ENCODE measurements around the gene SNX2. TPM values are rescaled to one million over a fixed set of nuclear protein-coding genes. Genes with fewer than 3 reads are reported as not detected.
"Not testable (repeated sequence)": the region's sequence is repeated elsewhere in the genome, so short reads cannot be mapped to it uniquely, and the experiment has no call there.

SNX2 gene, protein sequence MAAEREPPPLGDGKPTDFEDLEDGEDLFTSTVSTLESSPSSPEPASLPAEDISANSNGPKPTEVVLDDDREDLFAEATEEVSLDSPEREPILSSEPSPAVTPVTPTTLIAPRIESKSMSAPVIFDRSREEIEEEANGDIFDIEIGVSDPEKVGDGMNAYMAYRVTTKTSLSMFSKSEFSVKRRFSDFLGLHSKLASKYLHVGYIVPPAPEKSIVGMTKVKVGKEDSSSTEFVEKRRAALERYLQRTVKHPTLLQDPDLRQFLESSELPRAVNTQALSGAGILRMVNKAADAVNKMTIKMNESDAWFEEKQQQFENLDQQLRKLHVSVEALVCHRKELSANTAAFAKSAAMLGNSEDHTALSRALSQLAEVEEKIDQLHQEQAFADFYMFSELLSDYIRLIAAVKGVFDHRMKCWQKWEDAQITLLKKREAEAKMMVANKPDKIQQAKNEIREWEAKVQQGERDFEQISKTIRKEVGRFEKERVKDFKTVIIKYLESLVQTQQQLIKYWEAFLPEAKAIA
- polyA plus RNA-seq (ENCODE audit: insufficient read length in 4 of 4) = 100 to 1,000 TPM in 3 of 4 donors, 10 to 100 TPM in 1; 92.1 to 172 (median 156) TPM

DNA sequence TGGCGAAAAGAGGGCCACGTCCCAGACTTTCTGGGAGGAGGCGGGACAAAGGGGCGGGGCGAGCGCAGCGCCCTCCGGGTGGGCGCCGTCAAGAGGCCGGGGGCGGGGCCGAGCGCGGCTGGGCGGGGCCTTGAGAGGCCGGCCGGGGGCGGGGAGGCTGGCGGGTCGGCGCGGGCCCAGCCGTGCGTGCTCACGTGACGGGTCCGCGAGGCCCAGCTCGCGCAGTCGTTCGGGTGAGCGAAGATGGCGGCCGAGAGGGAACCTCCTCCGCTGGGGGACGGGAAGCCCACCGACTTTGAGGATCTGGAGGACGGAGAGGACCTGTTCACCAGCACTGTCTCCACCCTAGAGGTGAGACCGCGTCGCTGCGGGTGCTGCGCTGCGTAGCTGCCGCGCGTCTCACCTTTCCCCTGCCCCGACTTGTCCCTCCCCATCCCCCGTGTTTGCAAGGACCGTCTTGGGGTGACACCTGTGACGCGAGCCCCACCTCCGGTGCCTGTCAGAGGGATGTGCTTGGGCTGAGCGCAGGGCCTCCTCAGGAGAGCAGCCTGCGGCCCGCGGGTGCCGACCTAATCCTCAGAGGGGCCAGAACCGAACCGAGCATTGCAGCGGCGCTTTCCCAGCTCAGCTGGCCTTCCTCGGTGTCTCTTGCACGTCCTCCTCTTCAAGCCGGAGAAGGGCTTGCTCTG lies at the start of gene SNX2:
SNX2 (plus strand) TSS at position 220 of the 689 bp plus-strand sequence; CDS start at position 244, 24 bp downstream.
- peak; percentile 66 to 86 (median 80) for DNase-seq (ENCODE audit: low read depth in 4 of 4, low spot score in 3 of 4)

DNA sequence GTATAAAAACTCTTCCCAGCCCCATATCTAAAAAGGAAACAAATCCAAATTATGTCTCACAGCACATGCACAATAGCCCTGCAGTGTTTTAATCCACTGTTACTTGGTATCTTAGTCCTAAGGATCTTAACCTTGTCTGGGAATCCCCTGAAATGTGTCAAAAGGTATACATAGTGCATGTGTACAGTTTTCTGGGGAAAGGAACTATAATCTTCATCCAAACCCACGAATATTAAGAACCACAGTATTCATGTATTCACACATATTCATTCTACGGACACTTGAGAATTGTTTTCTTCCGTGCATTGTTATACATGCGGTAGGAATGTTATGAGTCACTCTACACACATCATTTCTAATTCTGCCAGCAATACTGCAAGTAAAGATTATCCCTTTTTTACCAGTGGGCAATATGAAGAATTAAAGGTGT lies 47.8 kb upstream of the SNX2 start:
- DNase-seq (ENCODE audit: low read depth in 4 of 4, low spot score in 3 of 4) = no peak

DNA sequence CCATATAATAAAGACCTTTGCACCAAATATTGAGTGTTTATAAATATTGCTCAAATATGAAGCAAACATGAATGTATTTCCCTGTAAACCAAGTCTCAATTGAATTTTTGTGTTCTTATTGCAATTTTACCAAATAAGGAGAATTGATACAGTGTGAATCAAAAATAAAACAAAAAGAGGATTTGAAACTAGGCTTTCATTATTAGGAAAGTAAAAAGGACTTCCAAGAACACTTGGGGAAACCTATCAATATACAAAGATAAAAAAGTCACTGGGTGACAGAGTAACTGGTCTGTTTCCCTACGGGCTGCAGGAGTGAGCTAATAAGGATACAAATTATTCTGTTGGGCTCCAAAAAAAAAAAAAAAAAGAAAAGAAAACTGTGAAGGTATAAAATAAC lies 44.8 kb upstream of the SNX2 start:
- no peak for DNase-seq (ENCODE audit: low read depth in 4 of 4, low spot score in 3 of 4)

DNA sequence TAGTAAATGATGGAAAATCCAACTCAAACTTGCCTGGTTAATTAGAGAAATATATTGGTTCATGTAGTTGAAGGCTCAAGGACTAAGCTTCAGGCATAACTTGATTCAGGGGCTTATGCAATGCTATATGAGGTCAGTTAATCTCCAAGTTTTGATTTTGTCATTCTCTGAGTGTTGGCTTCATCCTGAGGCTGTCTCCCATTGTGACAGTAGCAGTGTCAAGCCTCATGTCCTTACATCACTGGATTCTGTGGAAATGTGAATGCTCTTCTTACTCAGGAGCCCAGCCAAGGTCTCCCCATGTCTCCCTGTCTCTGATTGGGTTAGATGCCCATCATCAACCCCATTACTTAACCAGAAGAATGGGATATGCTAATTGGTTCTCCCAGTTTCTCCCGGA lies 44.4 kb upstream of the SNX2 start:
- DNase-seq (ENCODE audit: low read depth in 4 of 4, low spot score in 3 of 4) = no peak

DNA sequence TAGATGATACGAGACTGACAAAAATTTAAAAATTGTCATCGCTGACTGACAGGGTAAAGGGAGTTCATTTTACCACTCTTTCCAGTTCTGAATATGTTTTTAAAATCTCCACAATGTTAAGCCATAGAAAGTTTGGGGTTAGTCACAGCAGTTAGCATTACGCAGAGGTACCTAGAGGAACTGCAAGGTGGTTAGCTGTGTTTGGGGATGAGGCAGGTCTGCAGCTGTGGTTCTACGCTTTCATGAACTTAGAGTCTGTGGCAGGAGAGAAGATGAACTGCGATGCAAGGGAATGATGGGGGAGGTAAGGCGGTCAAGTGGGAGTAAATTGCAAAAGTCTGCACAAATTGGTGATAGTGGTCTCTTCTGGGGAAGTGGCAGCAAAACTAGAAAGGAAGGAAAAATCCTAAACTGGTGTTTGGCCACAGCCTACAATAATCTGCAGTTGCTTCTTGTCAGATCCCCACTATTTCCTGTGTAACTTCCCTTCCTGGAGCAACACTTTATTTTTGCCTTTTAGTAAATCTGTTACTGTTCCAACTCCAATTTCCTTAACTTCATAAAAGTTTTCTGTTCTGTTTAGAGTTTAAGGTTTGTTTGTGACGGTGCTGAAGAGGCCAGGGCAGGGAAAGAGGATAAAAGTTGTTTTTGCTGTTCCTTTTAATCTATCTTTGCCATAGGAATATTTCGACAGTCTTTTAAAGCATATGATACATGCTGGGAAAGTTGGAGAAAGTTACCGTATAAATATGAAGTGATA lies 38.6 kb upstream of the SNX2 start:
- no peak for DNase-seq (ENCODE audit: low read depth in 4 of 4, low spot score in 3 of 4)

DNA sequence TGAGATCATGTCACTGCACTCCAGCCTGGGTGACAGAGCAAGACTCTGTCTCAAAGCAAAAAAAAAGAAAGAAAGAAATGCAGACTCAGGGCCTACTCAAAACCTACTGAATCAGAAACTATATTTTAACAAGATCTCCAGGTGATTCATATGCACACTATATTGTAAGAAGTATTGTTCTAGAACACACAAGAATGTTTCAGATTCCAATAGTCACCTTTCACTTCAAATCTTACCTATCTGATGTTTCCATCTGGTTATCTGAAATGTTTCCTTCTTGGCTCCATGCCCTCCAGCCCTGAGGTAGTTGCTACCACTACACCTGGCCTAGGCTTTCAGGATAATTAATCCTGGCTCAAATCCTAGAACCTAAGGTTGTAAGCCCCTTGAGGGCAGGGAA lies 36.8 kb upstream of the SNX2 start:
- no peak for DNase-seq (ENCODE audit: low read depth in 4 of 4, low spot score in 3 of 4)

DNA sequence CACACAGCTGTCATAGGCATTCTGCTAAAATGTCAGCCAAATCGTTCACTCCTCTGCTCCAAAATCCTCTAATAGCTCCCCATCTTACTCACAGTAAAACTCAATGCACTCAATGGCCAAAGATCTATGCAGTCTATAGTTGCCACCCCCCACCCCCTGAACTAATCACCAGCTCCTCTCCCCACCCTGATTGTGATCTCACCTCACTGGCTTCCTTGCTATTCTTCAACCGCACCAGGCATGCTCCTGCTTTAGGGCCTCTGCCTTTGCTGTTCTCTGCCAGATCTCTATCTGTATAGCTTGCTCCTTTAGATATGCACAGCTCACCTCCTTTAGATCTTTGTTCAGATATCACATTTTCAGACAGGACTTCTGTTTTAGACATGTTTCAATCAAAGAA lies 33.2 kb upstream of the SNX2 start:
- DNase-seq (ENCODE audit: low read depth in 4 of 4, low spot score in 3 of 4) = no peak

DNA sequence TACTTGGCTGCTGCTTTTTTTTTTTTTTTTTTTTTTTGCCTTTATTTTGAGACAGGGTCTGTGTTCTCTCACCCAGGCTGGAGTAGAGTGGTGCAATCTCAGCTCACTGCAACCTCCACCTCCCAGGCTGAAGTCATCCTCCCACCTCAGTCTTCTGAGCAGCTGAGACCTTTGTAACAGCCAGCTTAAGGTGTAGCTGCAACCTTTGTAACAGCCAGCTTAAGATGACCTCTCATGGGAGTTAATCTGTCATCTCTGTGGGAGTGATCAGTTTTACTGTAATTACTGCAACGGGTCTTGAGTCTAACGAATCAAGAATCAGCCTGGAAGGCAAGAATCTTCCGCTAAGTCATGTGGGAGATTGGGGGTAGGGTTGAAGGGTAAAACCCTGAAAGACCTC lies 31.6 kb upstream of the SNX2 start:
- no peak for DNase-seq (ENCODE audit: low read depth in 4 of 4, low spot score in 3 of 4)

DNA sequence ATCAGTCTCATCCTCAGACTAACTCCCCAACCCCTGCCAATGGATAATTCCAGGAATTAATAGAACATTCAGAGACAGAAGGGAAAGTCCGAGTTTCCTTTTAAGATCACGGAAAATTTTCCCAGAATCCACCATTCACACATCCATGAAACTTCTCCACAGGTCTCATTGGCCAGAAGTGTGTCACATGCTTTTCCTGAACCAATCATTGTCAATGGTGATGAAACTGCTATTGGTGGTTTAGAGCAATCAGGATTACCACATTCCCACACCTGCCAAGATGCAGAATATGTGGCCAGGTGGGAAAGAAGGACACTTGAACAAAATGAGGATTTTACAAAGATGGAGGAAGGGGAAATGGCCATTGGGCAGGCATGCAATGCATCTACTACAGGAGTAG lies 29.3 kb upstream of the SNX2 start:
- no peak for DNase-seq (ENCODE audit: low read depth in 4 of 4, low spot score in 3 of 4)

DNA sequence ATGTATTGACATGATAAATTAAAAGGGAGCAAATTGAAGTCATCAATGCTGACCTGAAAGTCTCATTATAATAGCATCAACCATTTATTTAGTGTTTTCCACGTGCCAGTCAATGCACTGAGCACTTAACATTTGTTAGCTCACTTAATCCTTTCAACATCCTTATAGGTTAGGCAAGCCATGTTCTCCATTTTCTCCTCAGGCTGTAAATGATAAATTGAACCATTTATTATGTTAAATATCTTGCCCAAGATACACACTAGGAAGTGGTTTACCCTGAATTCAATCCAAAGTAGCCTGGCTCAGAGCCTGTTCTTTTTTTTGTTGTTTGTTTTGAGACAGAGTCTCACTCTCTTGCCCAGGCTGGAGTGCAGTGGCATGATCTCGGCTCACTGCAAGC lies 25.0 kb upstream of the SNX2 start:
- DNase-seq (ENCODE audit: low read depth in 4 of 4, low spot score in 3 of 4) = no peak

DNA sequence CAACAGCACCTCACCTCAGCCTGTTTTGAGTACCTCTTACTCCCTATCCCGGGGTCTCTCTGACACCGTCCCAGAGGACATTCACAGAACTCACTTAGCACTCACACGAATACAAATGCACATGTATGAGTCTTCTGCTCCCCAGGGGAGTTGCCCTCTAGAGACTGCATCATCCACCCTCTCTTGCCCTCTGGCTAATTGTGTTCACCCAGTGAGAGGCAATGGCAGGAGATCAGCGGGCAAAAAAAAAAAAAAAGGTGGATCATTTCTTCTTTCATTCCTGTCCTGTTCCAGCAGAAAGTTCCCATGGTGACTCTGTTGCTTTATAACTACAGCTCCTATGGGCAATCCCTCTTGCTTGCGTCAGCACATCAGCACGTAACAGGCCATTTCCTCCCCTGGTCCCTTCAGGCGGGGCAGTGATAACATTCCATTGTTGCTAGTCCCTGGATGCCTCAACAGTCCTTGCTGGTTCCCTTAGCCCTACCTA lies 23.5 kb upstream of the SNX2 start:
- no peak for DNase-seq (ENCODE audit: low read depth in 4 of 4, low spot score in 3 of 4)

DNA sequence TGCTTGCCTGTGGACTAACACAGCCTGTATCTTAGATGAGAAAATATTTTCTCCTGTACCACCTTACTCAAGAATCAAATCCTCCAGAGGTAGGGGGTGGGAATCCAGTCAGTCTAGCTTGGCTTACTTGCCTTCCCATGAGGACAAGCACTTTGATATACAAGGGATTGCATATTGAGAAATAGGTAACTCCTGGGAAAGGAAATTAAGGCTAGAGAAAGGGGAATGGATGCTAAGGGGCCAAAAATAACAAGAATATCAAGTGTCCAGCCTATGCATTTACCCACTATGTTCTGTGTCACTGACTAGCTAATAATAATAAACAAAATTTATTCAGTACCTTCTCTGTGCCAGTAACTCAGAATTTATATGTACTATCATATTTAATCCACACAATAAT lies 21.4 kb upstream of the SNX2 start:
- DNase-seq (ENCODE audit: low read depth in 4 of 4, low spot score in 3 of 4) = no peak

DNA sequence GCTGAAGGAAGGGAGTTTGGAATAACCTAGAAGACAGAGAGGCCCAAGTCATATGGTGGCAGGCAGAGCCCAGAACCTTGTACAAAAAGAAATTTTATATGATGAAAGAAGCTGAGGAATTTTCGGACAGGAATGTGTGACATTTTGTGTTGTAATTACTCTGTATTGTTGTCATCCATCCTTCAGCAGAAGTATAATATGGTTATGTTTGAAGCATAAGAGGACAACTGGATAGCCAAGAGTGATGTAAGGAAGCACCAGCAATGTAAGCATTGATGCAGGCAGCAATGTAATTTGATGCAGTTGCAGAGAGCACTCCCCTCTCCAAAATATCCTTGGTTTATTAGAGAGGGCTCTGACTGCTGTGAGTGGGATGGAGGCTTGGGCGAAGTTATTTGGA lies 19.1 kb upstream of the SNX2 start:
- DNase-seq (ENCODE audit: low read depth in 4 of 4, low spot score in 3 of 4) = no peak

DNA sequence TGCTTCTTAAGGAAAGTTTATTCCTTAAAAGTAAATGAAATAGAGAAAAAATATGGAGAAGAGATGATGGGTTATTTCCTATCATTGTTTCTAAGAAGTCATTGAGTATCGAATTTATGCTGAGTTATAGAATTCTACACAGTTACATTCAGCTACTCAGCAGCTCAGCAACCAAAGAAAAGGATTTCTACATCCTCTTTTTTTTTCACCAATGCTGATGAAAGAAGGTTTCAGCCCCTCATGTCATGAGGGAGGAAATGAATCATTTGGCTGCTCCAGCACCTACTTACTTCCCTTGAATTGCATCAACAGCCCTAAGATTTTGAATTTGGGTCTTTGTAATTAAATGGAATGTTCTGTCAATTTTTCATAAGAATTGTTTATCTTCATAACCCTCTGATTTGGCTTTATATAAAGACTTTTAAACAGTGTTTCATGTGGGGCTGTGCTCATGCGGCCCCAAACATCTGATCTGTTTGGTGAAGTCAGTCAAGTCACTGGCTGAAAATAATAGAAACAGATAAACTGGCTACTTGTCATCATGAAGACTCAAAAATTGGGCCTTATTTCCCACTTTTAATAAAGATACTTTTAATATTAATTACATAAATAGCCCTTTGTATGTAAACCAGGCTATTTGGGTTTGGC lies 18.5 kb upstream of the SNX2 start:
- no peak for DNase-seq (ENCODE audit: low read depth in 4 of 4, low spot score in 3 of 4)

DNA sequence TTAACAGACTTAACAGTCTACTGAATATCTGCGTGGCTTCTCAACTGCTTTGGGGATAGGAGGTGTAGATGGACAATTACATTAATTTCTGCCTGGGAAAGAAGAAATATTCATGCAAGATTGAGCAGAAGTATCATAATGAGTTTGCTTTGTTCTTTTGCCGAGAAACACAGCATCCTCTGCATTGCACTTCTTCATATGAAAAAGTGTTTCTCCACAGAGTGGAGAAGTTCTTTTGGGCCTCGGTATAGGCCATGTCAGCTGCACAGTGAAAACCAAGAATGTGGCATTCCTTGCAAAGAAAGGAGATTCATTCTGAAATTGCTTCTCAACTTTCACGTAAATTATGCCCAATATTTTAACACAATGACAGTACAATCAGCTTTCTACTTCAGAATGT lies 17.6 kb upstream of the SNX2 start:
- no peak for DNase-seq (ENCODE audit: low read depth in 4 of 4, low spot score in 3 of 4)

DNA sequence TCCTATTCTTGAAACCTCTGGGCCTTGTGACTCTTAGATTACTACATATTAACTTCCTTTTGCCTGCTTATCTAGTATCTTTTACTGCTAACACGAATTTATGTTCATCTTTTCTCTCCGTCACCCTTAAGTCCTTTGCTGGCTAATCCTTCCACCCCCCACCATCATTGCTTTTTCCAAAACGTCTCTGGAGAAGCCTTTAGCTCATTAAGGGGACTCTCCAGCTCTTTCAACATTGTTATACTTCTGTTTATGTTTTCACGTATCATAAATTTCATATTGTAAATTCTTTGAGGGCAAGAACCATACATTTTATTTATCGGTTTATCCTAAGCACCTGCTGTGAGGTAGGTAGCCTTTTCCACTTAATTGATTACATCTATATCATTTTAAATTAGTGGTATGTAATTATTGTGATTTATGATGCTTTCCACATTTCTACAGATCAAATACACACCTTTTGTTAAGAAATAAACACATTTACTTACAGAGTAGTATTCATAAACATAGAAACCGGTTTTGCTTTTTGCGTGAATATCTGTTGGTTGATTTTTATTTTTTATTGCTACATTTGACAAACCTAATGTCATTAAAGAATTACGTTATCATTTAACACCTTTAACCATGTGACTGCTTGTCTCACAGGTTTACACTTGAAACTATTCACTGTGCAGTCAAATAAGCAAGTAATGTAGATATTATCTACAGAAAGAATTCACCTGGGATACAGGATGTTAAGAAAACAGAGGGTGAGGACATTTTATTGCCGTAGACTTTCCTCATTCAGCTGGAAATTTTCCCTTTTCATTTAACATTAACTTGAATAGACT lies 15.4 kb upstream of the SNX2 start:
- DNase-seq (ENCODE audit: low read depth in 4 of 4, low spot score in 3 of 4) = no peak

DNA sequence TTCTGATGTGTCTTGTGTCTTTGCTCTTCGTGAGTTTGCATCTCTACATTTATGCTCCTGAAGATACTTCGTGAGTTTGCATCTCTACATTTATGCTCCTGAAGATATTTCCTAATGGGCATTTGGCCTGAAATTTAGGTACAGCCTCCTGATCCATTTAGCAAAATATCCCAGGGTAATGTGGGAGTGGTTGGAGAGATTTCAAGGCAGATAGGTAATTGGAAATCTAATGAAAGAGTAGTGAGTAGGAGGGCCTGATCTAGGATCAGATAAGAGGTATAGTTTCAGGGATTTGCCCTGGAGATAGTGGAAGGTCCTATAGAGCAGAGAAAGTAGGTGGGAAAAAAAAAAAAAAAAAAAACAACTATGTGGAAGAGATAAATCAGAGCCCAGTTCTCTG lies 14.6 kb upstream of the SNX2 start:
- DNase-seq (ENCODE audit: low read depth in 4 of 4, low spot score in 3 of 4) = no peak

DNA sequence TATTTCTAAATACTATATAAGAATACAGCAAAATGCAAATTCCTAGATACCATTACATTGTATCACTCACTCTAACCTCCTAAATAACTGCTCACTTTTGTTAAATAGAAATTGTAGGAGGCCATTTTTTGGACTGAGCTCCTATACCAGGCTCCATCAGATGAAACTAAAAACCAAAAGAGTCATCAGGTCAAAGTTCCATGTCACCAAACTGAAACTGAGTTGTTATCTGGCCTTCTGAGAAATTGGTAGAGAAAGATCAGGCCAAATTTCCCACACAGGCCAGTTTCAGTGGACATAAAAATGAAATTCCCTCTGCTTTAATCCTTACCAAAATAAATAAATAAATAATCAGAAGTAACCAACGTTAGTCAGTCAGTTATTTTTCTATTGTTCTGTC lies 13.8 kb upstream of the SNX2 start:
- DNase-seq (ENCODE audit: low read depth in 4 of 4, low spot score in 3 of 4) = no peak

DNA sequence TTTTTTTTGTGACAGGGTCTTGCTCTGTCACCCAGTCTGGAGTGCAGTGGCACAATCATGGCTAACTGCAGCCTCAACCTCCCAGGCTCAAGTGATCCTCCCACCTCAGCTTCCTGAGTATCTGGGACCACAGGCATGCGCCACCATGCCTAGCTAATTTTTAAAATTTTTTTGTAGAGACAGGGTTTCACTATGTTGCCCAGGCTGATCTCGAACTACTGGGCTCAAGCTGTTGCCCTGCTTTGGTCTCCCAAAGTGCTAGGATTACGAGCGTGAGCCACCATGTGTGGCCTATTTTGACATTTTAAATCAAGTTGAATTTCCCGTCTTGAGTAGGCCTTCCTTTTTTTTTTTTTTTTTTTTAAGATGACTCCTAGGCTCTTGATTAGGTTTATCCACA lies 13.0 kb upstream of the SNX2 start:
- DNase-seq (ENCODE audit: low read depth in 4 of 4, low spot score in 3 of 4) = not testable (repeated sequence)

DNA sequence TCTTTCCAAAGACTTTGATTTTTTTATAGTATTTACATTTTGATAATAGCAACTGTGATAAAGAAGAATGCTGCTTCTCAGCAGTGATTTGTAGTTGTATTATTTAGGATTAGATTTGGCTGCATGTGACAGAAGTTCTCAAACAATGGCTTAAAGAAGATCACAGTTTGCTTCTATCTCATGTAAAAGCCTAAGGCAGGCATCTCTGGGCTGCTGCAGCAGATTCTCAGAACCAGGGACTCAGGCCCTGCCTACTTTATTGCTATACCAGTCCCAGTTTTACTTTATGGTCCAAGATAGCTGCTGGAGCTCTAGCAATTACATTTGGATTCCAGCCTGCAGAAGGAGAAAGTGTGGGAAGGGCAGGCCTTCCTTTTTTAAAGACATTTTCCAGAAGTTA lies 8.8 kb upstream of the SNX2 start:
- no peak for DNase-seq (ENCODE audit: low read depth in 4 of 4, low spot score in 3 of 4)

Measured in left renal pelvis (tissue), 4 donors.